ENCODE results near the gene GGA1. TPM values are rescaled to one million over a fixed set of nuclear protein-coding genes. Genes with fewer than 3 reads are reported as not detected.

GGA1 gene
- total and polyA plus RNA-seq, 10 of the 15 experiments (the other 5 are each of a cell fraction or from before 2014, with no cell fraction given): 1.4 to 79.4 (median 44.4) TPM

GRCh38 chr22:37660709-37661045 is 52.0 kb downstream of the GGA1 start:
- Histone ChIP-seq H3K27ac (ENCODE audit: control insufficient read depth, insufficient read depth) (no peak overlapping the region), H3K36me3 (ENCODE audit: control insufficient read depth in 2 of 2, insufficient read depth in 2 of 2, low read length in 1 of 2) (peaks cover 0 to 7% of the 10 kb centered on the region in 2 experiments; a peak in 2 of 4 replicates), H3K4me2 (ENCODE audit: control insufficient read depth, insufficient read depth) (peak overlapping the region; percentile 96), H3K9me3 (replicated peaks; ENCODE audit: control insufficient read depth, insufficient read depth, low read length) (no peaks in the 10 kb centered on the region), H3K4me3 (peak overlapping the region; percentile 82), H4K20me1 (ENCODE audit: control insufficient read depth, insufficient read depth) (no peaks in the 10 kb centered on the region), H3K9ac (ENCODE audit: control insufficient read depth, insufficient read depth, low read length) (peak overlapping the region; percentile 70), H3K4me1 (ENCODE audit: control insufficient read depth, insufficient read depth, low read length) (peaks cover 12% of the 10 kb centered on the region), H3K27me3 (replicated peaks in 1 of 2; ENCODE audit: control insufficient read depth in 2 of 2, insufficient read depth in 2 of 2, low read length in 1 of 2) (no peaks in the 10 kb centered on the region), H3K79me2 (ENCODE audit: control insufficient read depth, insufficient read depth, low read length) (peaks cover 51% of the 10 kb centered on the region), H2AFZ (ENCODE audit: control insufficient read depth, low read depth, low read length) (no peak overlapping the region)
- WGBS (ENCODE audit: insufficient coverage, insufficient replicate concordance, low lambda C conversion rate, missing lambda C conversion rate): 0% methylated on average over 2 of the region's 2 CpGs
- RAD21 ChIA-PET (ENCODE audit: unreplicated experiment): interaction anchor here (1.2 to 9.1 kb wide), 13 partner anchors 11 to 293 kb away, joined by 3 to 173 read pairs (median 9); partner anchors contain the start of genes ANKRD54, C22orf23, GCAT and GGA1
- ATAC-seq (no peak), FAIRE-seq (no peak), DNase-seq (ENCODE audit: low read depth, low spot score) (no peak)
- no TSS peak for BruUV-seq (replicated peaks)
- intact Hi-C loops (cut with micrococcal nuclease; ENCODE audit: unreplicated experiment): loop anchor here (1.0 to 2.0 kb wide), 2 partner anchors 21 to 202 kb away; no protein-coding TSS in a partner anchor
- TF ChIP-seq MTA2 (IDR thresholded peaks at IDR 0.05; ENCODE audit: low read depth) (no peak), TCF12 (IDR thresholded peaks at IDR 0.05; ENCODE audit: low read depth, low read length) (no peak)
- CTCF ChIA-PET: interaction anchor here (0.8 to 11.7 kb wide), 16 partner anchors 15 to 293 kb away, joined by 3 to 414 read pairs (median 6); partner anchors contain the start of genes C22orf23, GGA1, LGALS1 and NOL12
- POLR2A ChIA-PET: interaction anchor here (1.0 to 9.6 kb wide), 7 partner anchors 9 to 54 kb away, joined by 3 to 209 read pairs (median 6); partner anchors contain the start of genes LGALS1 and NOL12
- in situ Hi-C loops (cut with MboI): no loop called here
- SMC1A ChIA-PET (ENCODE audit: uncharacterized antibody, unreplicated experiment): interaction anchor here (1.0 to 7.9 kb wide), 10 partner anchors 11 to 203 kb away, joined by 3 to 157 read pairs (median 21); partner anchors contain the start of genes GCAT, GGA1, LGALS1 and NOL12

DNA sequence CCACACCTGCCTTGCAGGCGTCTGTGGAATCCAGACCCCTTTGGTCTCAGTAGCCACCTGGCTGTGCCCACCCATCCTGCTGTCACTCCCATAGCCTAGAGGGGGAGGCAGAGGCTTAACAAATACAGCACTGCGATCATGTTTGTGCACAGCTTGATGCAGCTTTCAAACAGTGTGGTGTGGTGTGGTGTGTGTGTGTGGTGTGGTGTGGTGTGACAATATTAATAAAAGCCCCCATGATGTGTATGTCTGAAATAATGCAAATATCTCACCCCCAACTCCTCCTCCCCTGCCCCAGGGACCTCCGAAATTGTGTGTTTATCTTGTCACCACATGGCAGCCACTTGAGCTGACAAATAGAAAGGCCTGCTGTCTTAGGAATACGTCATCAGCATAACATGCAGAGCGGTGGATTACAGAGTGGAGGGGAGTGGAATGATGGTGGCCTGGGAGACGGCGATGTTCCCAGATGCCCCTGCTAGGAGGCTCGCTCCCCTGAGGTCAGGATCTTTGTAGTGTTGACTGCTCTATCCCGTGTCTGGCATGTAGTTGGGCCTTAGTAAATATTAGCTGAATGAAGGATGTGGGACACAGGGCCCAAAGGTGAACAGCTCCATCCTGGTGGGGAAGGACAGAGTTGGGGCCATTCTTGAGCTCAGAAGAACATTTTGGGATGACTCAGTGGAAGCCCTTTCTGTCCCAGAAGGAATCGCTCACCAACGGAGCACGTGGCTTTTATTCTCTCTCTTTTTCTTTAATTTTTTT is 52.7 kb downstream of the GGA1 start:
- ChIA-PET POLR2A (interaction anchor here (0.6 to 9.6 kb wide), 11 partner anchors 8 to 59 kb away, joined by 3 to 209 read pairs (median 4); partner anchors contain the start of genes LGALS1 and NOL12), SMC1A (ENCODE audit: uncharacterized antibody, unreplicated experiment) (interaction anchor here (0.7 to 7.9 kb wide), 13 partner anchors 10 to 204 kb away, joined by 3 to 157 read pairs (median 13); partner anchors contain the start of genes GCAT, GGA1, LGALS1 and NOL12), RAD21 (ENCODE audit: unreplicated experiment) (interaction anchor here (0.9 to 9.1 kb wide), 15 partner anchors 10 to 293 kb away, joined by 3 to 173 read pairs (median 7); partner anchors contain the start of genes ANKRD54, C22orf23, GCAT and GGA1), CTCF (interaction anchor here (0.6 to 11.7 kb wide), 24 partner anchors 8 to 415 kb away, joined by 3 to 414 read pairs (median 4); partner anchors contain the start of genes C22orf23, GGA1, LGALS1 and NOL12)
- peak overlapping the region; percentile 96 for H3K4me2 ChIP-seq (ENCODE audit: control insufficient read depth, insufficient read depth)
- ATAC-seq (peak; percentile 33), FAIRE-seq (no peak), DNase-seq (ENCODE audit: low read depth, low spot score) (no peak)
- no peak overlapping the region for H2AFZ ChIP-seq (ENCODE audit: control insufficient read depth, low read depth, low read length)
- peak overlapping the region; percentile 82 for H3K4me3 ChIP-seq
- no peaks in the 10 kb centered on the region for H3K9me3 ChIP-seq (replicated peaks; ENCODE audit: control insufficient read depth, insufficient read depth, low read length)
- peaks cover 0 to 12% of the 10 kb centered on the region in 2 experiments; a peak in 3 of 4 replicates for H3K36me3 ChIP-seq (ENCODE audit: control insufficient read depth in 2 of 2, insufficient read depth in 2 of 2, low read length in 1 of 2)
- intact Hi-C loops (cut with micrococcal nuclease; ENCODE audit: unreplicated experiment) (loop anchor here (1.0 to 2.0 kb wide), 2 partner anchors 20 to 201 kb away; no protein-coding TSS in a partner anchor), in situ Hi-C loops (cut with MboI) (no loop called here)
- WGBS (ENCODE audit: insufficient coverage, insufficient replicate concordance, low lambda C conversion rate, missing lambda C conversion rate): 74% methylated on average over 12 of the region's 12 CpGs
- peak overlapping the region; percentile 70 for H3K9ac ChIP-seq (ENCODE audit: control insufficient read depth, insufficient read depth, low read length)
- no TSS peak for BruUV-seq (replicated peaks)
- no peak overlapping the region for H3K27ac ChIP-seq (ENCODE audit: control insufficient read depth, insufficient read depth)
- H4K20me1 ChIP-seq (ENCODE audit: control insufficient read depth, insufficient read depth): no peaks in the 10 kb centered on the region
- H3K79me2 ChIP-seq (ENCODE audit: control insufficient read depth, insufficient read depth, low read length): peaks cover 51% of the 10 kb centered on the region
- peaks cover 12% of the 10 kb centered on the region for H3K4me1 ChIP-seq (ENCODE audit: control insufficient read depth, insufficient read depth, low read length)
- no peaks in the 10 kb centered on the region for H3K27me3 ChIP-seq (replicated peaks in 1 of 2; ENCODE audit: control insufficient read depth in 2 of 2, insufficient read depth in 2 of 2, low read length in 1 of 2)
- TF ChIP-seq ATF7 (IDR thresholded peaks at IDR 0.05; ENCODE audit: low read depth) (peak; percentile 91), CTCF (IDR thresholded peaks at IDR 0.05 in 2 of 3, conservative IDR thresholded peaks at IDR 0.05 in 1 of 3; ENCODE audit: control insufficient read depth in 2 of 3, extremely low read depth in 1 of 3, insufficient read depth in 1 of 3, low read depth in 3 of 3, low read length in 3 of 3) (peak; percentile 50 to 82 (median 68)), RAD21 (IDR thresholded peaks at IDR 0.05; ENCODE audit: insufficient read depth, low read depth, low read length) (peak; percentile 64), DPF2 (IDR thresholded peaks at IDR 0.05) (no peak), CHD2 (IDR thresholded peaks at IDR 0.05; ENCODE audit: borderline replicate concordance, low read depth, low read length) (peak; percentile 41; the same call in 1 of the 2 replicates), ZNF274 (IDR thresholded peaks at IDR 0.05; ENCODE audit: insufficient read depth, insufficient read length) (no peak), NFXL1 (IDR thresholded peaks at IDR 0.05; ENCODE audit: borderline replicate concordance) (no peak), SMC3 (IDR thresholded peaks at IDR 0.05; ENCODE audit: borderline replicate concordance, low read length) (peak; percentile 47; the same call in 1 of the 2 replicates)
- TF ChIP-seq, protein P1, sequence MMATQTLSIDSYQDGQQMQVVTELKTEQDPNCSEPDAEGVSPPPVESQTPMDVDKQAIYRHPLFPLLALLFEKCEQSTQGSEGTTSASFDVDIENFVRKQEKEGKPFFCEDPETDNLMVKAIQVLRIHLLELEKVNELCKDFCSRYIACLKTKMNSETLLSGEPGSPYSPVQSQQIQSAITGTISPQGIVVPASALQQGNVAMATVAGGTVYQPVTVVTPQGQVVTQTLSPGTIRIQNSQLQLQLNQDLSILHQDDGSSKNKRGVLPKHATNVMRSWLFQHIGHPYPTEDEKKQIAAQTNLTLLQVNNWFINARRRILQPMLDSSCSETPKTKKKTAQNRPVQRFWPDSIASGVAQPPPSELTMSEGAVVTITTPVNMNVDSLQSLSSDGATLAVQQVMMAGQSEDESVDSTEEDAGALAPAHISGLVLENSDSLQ (IDR thresholded peaks at IDR 0.05): peak; percentile 33; the same call in 1 of the 2 replicates

Data from GM12878 (cell line).